ENCODE data around the gene IL22.

Gene IL22

GRCh38 chr12:68290126-68290525 is 36.7 kb upstream of the IL22 start:
- DNase-seq (ENCODE audit: low read depth in 2 of 2): no peak
- no peak for TF ChIP-seq CTCF (IDR thresholded peaks at IDR 0.05; ENCODE audit: low read depth, low read length)
- no peak overlapping the region for H3K4me3 ChIP-seq (replicated peaks in 1 of 2; ENCODE audit: low read depth in 2 of 2, low read length in 2 of 2)

- DNase-seq (ENCODE audit: low read depth in 2 of 2): no peak
- H3K4me3 ChIP-seq (replicated peaks in 1 of 2; ENCODE audit: low read depth in 2 of 2, low read length in 2 of 2): no peak overlapping the region
- no peak for TF ChIP-seq CTCF (IDR thresholded peaks at IDR 0.05; ENCODE audit: low read depth, low read length)
Measured at GRCh38 chr12:68287106-68287505, 33.7 kb upstream of the IL22 start.

- no peak for DNase-seq (ENCODE audit: low read depth in 2 of 2)
- H3K4me3 ChIP-seq (replicated peaks in 1 of 2; ENCODE audit: low read depth in 2 of 2, low read length in 2 of 2): no peak overlapping the region
- no peak for TF ChIP-seq CTCF (IDR thresholded peaks at IDR 0.05; ENCODE audit: low read depth, low read length)
Measured at GRCh38 chr12:68286396-68286795, 33.0 kb upstream of the IL22 start.

GRCh38 chr12:68285541-68285940 is 32.1 kb upstream of the IL22 start:
- DNase-seq (ENCODE audit: low read depth in 2 of 2): no peak
- no peak for TF ChIP-seq CTCF (IDR thresholded peaks at IDR 0.05; ENCODE audit: low read depth, low read length)
- H3K4me3 ChIP-seq (replicated peaks in 1 of 2; ENCODE audit: low read depth in 2 of 2, low read length in 2 of 2): no peak overlapping the region

GRCh38 chr12:68281322-68282077 is 28.1 kb upstream of the IL22 start:
- no peak for TF ChIP-seq CTCF (IDR thresholded peaks at IDR 0.05; ENCODE audit: low read depth, low read length)
- DNase-seq (ENCODE audit: low read depth in 2 of 2): no peak
- H3K4me3 ChIP-seq (replicated peaks in 1 of 2; ENCODE audit: low read depth in 2 of 2, low read length in 2 of 2): no peak overlapping the region

- no peak for TF ChIP-seq CTCF (IDR thresholded peaks at IDR 0.05; ENCODE audit: low read depth, low read length)
- H3K4me3 ChIP-seq (replicated peaks in 1 of 2; ENCODE audit: low read depth in 2 of 2, low read length in 2 of 2): no peak overlapping the region
- DNase-seq (ENCODE audit: low read depth in 2 of 2): no peak
Measured at GRCh38 chr12:68280240-68280639, 26.8 kb upstream of the IL22 start.
